ENCODE results near the gene GNAI3. TPM values are rescaled to one million over a fixed set of nuclear protein-coding genes. Genes with fewer than 3 reads are reported as not detected.

GNAI3 gene
- total and polyA plus RNA-seq, 2 of the 8 experiments (the other 6 are each of a cell fraction or from before 2014, with no cell fraction given) = 4.0 to 9.8 TPM

GRCh38 chr1:109530457-109531087 lies 17.8 kb upstream of the GNAI3 start:
- H2BK15ac ChIP-seq (ENCODE audit: low read length) = peak overlapping the region; percentile 97; the same call in 1 of the 2 replicates
- no peak overlapping the region for H2AK5ac ChIP-seq (ENCODE audit: low read depth, low read length)
- no peak overlapping the region for H3K27ac ChIP-seq (ENCODE audit: low read depth, low read length)
- H4K5ac ChIP-seq (ENCODE audit: insufficient read length, low read depth, low read length) = no peak overlapping the region
- no peak overlapping the region for H2BK120ac ChIP-seq (replicated peaks; ENCODE audit: low read depth, low read length)
- 0 out of 2 replicates have a peak overlapping the region, but pooled peaks have one; percentile 56 for H2AFZ ChIP-seq (ENCODE audit: low read length)
- no peak overlapping the region for H2BK12ac ChIP-seq (ENCODE audit: low read depth, low read length)
- H3K23me2 ChIP-seq (ENCODE audit: low read depth, low read length) = no peaks in the 10 kb centered on the region; the same call in 1 of the 2 replicates
- WGBS, 2 experiments (ENCODE audit: extremely low coverage in 1 of 2, insufficient coverage in 1 of 2, insufficient read length in 1 of 2, insufficient replicate concordance in 2 of 2, low coverage in 1 of 2, low lambda C conversion rate in 2 of 2, missing lambda C conversion rate in 1 of 2) = 87% methylated on average over 13 of the region's 13 CpGs; no CpG with 5 or more reads in 1 of the 2 experiments
- H3K9ac ChIP-seq (replicated peaks in 1 of 4; ENCODE audit: extremely low read depth in 1 of 4, low read depth in 3 of 4, low read length in 3 of 4) = no peak overlapping the region
- no peaks in the 10 kb centered on the region for H3K27me3 ChIP-seq (replicated peaks in 1 of 4; ENCODE audit: control insufficient read depth in 3 of 4, extremely low read depth in 1 of 4, insufficient read depth in 3 of 4, low read length in 3 of 4)
- no peaks in the 10 kb centered on the region for H3K9me3 ChIP-seq (ENCODE audit: insufficient read depth in 2 of 2, low read depth in 1 of 2, low read length in 1 of 2)
- H3K23ac ChIP-seq (ENCODE audit: insufficient read length) = no peak overlapping the region
- H3K36me3 ChIP-seq (ENCODE audit: control insufficient read depth in 2 of 4, insufficient read depth in 4 of 4, low read length in 3 of 4) = no peaks in the 10 kb centered on the region
- DNase-seq (ENCODE audit: low read depth in 1 of 2, low spot score in 2 of 2) (no peak), FAIRE-seq (no peak)
- H3K4me2 ChIP-seq (ENCODE audit: insufficient read depth in 1 of 2, low read depth in 2 of 2, low read length in 2 of 2) = no peak overlapping the region
- H4K91ac ChIP-seq (replicated peaks; ENCODE audit: insufficient read length, low read length) = no peak overlapping the region
- peaks cover 0 to 3% (median 1%) of the 10 kb centered on the region in 4 experiments; a peak in 4 of 7 replicates for H3K4me1 ChIP-seq (replicated peaks in 1 of 4; ENCODE audit: control insufficient read depth in 3 of 4, insufficient read depth in 4 of 4, low read length in 3 of 4)
- CTCF ChIA-PET (ENCODE audit: partially characterized antibody) = interaction anchor here (0.7 to 26.3 kb wide), 12 partner anchors 8 to 557 kb away, joined by 3 to 1755 read pairs (median 6); partner anchors contain the start of genes AMIGO1, ATXN7L2, CYB561D1 and GPR61
- H3K4me3 ChIP-seq (ENCODE audit: extremely low read depth in 1 of 4, insufficient read depth in 2 of 4, low read depth in 3 of 4, low read length in 4 of 4) = no peak overlapping the region
- no peak overlapping the region for H3K56ac ChIP-seq (replicated peaks; ENCODE audit: insufficient read length, low read depth, low read length)
- H3K14ac ChIP-seq (ENCODE audit: insufficient read length) = no peak overlapping the region
- H3K4ac ChIP-seq (replicated peaks; ENCODE audit: insufficient read length, low read depth, low read length) = no peak overlapping the region
- peak overlapping the region; percentile 34; the same call in 1 of the 2 replicates for H2BK20ac ChIP-seq (ENCODE audit: low read length)
- H4K20me1 ChIP-seq (replicated peaks in 1 of 2; ENCODE audit: control insufficient read depth in 1 of 2, insufficient read depth in 2 of 2, low read length in 2 of 2) = no peaks in the 10 kb centered on the region
- H3K18ac ChIP-seq (ENCODE audit: extremely low read depth, low read length) = 0 out of 2 replicates have a peak overlapping the region, but pooled peaks have one; percentile 15
- H2BK5ac ChIP-seq (ENCODE audit: low read depth, low read length) = no peak overlapping the region
- POLR2A ChIA-PET (ENCODE audit: partially characterized antibody) = interaction anchor here (0.8 to 2.8 kb wide), 9 partner anchors 13 to 105 kb away, joined by 3 to 18 read pairs (median 7); partner anchors contain the start of genes AMIGO1, CYB561D1, GNAI3 and PSMA5
- H4K8ac ChIP-seq (ENCODE audit: extremely low read depth, insufficient read depth, low read length) = no peak overlapping the region
- no peaks in the 10 kb centered on the region for H3K79me2 ChIP-seq (ENCODE audit: control insufficient read depth in 1 of 2, insufficient read depth in 2 of 2, low read length in 2 of 2)
- no peaks in the 10 kb centered on the region for H3K79me1 ChIP-seq (ENCODE audit: low read depth, low read length)

Data from H1 (cell line).